ENCODE results near the gene PRR14L.
A peak's percentile ranks its signal among the peaks of the same experiment; 100 is the strongest.
"Not testable (repeated sequence)": the region's sequence is repeated elsewhere in the genome, so short reads cannot be mapped to it uniquely, and the experiment has no call there.

Gene PRR14L

DNA sequence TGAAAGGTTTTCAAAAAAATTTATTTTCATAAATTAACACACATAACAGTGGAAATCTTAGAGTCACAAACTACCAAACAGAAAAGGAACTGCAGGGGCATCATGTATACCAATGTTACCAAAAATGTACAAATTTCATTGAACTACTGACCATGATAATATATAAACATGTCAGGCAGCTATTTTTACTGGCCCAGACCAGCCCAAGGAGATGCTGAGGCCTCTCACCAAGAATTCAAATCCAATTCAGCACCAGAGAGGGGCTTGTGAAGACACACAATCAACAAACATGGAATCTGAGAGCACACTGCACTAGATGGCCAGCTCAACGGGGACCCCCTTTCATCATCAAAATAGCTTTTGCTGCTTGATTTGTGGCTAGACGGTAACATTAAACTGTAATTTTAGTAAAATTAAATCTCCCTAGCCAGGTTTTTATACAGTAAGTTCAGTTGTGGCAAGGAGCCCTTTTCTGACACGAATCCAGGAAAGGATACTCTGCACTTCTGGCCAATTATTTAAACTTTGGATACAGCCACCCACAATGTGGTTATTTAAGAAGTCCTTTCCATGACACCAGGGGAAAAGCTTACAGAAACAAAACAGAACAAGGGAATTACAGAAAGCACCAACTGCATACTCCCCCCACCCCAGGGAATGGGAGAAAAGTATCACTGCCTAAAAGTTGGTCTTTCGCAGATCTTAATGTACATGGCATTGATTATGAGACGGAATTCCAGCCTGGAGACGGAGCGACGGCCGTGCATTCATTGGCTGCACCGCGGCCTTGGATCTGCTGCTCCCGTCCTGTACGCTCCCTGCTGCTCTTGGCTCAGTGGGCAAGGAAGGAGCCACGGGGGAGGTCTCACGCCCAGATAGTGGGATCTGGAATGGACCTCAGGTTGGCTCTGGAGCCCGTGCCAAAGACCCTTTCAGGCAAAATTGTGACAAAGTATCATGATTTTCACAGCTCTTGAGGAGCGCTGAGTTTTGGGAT, 68.3 kb downstream of the PRR14L start:
- no peak for DNase-seq (ENCODE audit: low read depth)

GRCh38 chr22:31680861-31681341, 69.0 kb downstream of the PRR14L start:
- peak; percentile 51 for DNase-seq (ENCODE audit: low read depth)

DNA sequence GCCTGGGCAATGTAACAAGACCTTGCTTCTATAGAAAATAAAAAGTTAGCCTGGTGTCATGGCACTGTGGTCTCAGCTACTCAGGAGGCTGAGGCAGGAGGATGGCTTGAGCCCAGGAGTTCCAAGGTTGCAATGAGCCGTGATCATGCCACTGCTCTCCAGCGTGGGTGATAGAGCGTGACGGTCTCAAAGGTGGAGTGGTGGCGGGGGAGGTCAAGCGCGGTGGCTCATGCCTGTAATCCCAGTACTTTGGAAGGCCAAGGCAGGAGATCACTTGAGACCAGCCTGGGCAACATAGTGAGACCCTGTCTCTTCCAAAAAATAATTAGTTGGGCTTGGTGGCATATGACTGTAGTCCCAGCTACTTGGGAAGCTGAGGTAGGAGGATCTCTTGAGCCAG, 71.2 kb downstream of the PRR14L start:
- no peak for DNase-seq (ENCODE audit: low read depth)

DNA sequence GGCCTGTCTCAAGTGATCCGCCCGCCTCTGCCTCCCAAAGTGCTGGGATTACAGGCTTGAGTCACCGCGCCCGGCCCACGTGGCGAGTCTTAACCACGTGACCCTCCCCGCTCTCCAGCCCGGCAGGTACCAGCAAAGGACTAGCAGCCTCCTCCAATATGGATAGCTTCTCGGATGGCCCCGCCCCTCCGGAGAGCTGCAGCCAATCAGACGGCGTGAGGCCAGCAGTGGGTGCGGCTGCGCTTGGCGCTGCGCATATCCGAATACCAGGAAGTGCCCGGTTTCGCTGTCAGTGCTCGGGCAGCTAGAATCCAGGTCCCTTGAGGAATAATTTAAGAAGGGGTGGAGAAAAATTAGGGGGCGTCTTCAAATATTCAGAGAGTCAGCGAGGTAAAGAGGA, 73.2 kb downstream of the PRR14L start:
- DNase-seq (ENCODE audit: low read depth), result peak; percentile 71

DNA sequence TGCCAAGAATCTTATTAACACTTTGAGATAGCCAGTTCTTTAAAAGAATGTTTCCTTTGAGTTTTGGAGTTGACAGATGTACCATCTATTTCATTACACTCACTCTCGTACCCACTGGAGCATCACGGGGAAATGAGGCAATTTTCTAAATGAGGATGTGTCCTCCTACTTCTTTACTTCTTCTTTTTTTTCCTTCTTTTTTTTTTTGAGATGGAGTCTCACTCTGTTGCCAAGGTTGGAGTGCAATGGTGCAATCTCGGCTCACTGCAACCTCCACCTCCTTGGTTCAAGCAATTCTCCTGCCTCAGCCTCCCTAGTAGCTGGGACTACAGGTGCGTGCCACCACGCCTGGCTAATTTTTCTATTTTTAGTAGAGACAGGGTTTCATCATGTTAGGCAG, 75.7 kb downstream of the PRR14L start:
- not testable (repeated sequence) for DNase-seq (ENCODE audit: low read depth)

GRCh38 chr22:31668849-31669248, 81.1 kb downstream of the PRR14L start:
- DNase-seq (ENCODE audit: low read depth), result not testable (repeated sequence)

- DNase-seq (ENCODE audit: low read depth), result no peak
These were observed 87.3 kb downstream of the PRR14L start for GRCh38 chr22:31662668-31663037.

GRCh38 chr22:31661851-31662667, 87.9 kb downstream of the PRR14L start, which contains the start of gene PISD:
Gene PISD, minus strand, starts transcription at chr22:31662215. Its CDS starts 7 bp downstream, at chr22:31662208.
- DNase-seq (ENCODE audit: low read depth), result peak; percentile 85

- peak; percentile 72 for DNase-seq (ENCODE audit: low read depth)
These were observed 89.0 kb downstream of the PRR14L start for GRCh38 chr22:31660860-31661341.

DNA sequence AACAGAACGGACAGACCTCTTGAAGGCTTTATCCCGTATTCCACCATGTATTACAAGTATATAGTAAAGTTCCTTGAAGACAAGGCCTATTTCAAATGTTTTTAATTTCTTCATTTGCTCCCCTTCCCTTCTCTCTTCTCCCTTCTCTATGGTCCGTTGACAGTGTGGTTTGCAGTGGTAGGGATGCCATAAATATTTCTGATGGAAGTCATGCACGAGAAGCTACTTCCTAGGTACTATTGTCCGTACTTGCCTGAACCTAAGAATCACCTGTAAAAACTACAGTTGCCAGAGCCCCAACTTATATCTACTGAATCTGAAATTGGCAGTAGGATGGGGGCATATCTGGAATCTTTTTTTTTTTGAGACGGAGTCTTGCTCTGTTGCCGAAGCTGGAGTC, 90.7 kb downstream of the PRR14L start:
- DNase-seq (ENCODE audit: low read depth), result no peak

DNA sequence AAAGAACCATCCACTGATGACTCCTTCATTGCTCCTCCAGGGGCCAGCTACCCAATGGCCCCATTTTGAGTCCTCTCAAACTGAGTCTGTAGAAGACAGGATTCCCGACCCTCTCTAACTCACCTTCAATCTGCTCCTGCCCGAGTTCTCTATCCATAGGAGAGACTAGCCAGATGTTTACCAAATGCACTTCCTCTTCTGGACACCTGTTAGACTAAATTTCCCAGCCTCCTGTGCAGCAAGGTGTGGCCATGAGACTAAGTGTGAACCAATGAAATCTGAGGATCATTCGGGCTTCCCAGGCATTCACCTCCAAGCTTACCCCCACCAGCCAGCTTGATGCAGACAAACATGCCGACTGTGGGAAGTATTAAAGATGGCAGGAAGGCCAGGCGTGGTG, 95.5 kb downstream of the PRR14L start:
- DNase-seq (ENCODE audit: low read depth), result no peak

DNA sequence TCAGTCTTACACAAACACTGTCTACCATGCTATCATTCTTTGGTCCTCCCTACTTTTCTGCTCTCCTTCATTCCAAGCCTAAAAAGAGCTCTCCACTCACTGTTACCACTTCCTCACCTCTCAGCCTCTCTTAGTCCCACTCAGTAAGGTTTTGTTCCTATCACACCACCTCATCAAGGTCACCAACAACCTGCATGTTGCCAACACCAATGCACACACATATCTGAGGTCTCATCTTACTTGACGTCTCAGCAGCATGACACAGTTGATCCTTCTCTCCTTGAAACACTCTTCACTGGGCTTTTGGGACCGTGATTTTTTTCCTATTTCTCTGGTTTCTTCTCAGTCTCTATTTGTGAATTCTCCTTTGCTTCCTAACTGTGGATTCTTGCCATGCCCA, 96.0 kb downstream of the PRR14L start:
- DNase-seq (ENCODE audit: low read depth), result no peak

DNA sequence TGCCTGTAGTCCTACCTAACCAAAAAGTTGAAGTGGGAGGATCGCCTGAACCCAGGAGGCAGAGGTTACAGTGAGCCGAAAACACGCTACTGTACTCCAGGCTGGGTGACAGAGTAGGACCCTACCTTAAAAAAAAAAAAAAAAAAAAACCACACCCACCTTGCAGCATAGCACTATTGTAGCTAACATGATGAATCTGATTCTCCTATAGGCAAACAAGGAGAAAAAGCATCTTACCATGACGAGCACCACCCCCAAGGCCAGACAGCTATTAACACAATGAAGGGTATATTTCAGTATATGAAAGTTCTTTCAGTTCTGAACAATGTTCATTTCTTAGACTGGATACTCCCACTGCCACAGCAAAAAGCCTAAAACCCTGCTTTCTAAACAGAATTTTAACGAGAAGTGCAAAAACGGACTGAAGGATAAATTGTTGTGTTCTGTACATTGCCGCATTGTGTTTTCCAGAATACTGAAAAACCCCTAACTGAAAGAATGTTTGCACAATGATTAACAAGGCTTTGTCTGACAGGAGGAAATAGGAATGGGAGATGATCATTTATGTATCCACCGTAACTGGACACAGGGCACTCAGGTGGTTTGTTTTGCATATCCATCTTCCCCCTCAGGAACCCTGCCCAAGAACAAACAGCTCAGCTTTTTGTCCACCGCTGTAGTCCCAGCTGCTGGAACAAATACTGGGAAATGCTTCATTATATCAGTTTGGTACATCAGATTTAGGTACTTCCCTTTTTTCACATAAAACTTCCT, 96.8 kb downstream of the PRR14L start:
- no peak for DNase-seq (ENCODE audit: low read depth)

GRCh38 chr22:31652088-31652487, 97.8 kb downstream of the PRR14L start:
- DNase-seq (ENCODE audit: low read depth), result no peak

DNA sequence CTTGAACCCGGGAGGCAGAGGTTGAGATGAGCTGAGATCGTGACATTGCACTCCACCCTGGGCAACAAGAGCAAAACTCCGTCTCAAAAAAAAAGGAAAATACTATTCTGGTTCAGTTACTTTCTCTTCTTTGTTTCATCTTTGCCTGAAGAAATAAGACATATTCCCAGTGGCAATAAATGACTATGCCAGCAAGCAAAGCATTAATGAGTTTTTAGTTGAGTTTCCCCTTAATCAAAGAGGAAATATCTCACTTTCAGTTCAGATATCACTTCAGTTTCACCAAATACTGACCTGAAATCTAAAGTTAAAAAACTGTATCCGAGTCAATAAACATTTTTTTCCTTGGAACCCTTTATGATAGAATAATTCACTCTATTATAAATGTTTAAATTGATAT, 98.3 kb downstream of the PRR14L start:
- DNase-seq (ENCODE audit: low read depth), result no peak

GRCh38 chr22:31650391-31650790, 99.5 kb downstream of the PRR14L start:
- peak; percentile 79 for DNase-seq (ENCODE audit: low read depth)

DNA sequence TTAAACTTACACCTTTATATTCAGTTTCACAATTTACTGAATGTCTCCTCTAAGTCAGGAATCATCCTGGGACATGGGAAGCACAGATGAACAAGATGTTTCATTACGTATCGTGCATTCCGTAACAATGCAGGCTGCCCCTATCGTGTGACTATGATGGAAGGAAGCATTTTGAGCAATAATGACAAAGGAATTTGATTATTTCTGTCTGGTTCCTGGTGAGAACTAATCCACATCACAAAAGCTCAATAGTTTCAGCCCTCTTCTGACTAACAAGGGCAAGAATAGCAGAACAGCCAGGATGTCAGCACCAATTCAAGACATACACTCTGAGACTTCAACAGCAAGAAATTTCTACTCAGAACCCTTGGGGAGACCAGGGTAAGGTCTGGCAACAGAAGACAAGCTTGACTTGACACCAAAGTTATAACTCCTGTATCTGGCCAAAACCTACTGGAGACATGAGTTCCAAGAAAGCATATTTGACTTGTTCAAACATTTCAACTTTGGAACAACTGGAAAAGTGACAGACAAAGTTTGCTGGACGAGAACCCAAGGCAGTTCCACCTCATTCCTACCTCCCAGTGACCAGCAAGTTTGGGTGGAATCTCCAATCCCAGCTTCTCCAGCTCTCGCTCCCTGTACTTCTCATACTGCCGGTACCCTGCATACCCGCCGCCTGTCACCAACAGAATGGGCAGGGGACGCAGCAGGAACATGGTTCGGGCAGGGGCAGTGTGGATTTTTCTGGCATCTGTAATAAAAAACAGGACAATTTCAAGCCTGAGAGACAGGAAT, 102.2 kb downstream of the PRR14L start:
- DNase-seq (ENCODE audit: low read depth), result peak; percentile 88

- no peak for DNase-seq (ENCODE audit: low read depth)
These were observed 102.9 kb downstream of the PRR14L start for GRCh38 chr22:31647066-31647465.

DNA sequence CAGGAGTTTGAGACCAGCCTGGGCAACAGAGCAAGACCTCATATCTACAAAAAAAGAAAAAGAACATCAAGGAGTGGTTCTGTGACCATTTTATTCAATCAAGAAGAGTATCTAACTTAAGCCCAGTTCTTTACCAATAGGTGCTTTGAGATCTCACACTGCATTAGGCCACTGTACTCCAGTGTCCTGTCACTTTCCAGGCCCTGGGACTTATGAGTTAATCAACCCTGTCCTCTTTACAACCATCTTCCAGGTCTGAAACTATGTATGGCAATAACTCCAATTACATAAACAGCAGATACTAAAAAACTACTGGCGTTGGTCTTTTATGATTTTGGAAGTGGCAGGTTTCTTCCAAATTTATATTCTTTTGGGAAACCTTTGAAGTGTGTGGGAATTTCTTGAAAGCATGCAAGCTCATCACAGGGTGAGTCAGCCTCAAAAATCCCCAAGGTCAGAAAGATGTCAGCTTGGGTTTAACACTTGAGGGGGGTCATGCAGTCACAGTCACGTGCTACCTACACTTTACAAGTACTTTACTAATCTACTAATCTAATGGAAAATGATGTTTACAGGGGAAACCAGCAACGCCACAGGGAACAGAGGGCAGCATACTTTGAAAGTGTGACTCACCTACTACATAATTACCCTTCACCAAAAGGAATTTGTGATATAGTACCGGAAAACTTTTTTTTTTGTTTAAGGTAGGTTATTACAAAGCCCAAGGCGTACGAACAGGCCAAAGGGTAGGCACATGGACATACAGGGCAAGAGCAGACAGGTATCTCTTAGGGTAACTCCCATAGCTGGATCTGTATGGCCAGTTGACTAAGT, 103.5 kb downstream of the PRR14L start:
- DNase-seq (ENCODE audit: low read depth), result peak; percentile 98

- DNase-seq (ENCODE audit: low read depth), result no peak
These were observed 110.4 kb downstream of the PRR14L start for GRCh38 chr22:31639436-31640039.

All from GM04504 (cell line).